Spleen (tissue), 7 donors: ENCODE measurements around the gene CGNL1.

ENCODE experiments used
- POLR2A ChIP-seq, 3 donors: fragments of 450-650 bp; IDR thresholded peaks; one replicate each; pipeline ENCODE4 v1.5.1; 2017; ENCODE audit warnings: antibody characterized with exemption in 3 of 3, mild to moderate bottlenecking in 1 of 3
- POLR2AphosphoS5 ChIP-seq, 3 donors: sonication (generic); formaldehyde crosslinking; IDR thresholded peaks; one replicate each; pipeline ENCODE4 v1.5.1; 2017; ENCODE audit warnings: antibody characterized with exemption in 3 of 3
- TF ChIP-seq, protein P1 (sequence below), 11 experiments: fragments of 200-600 bp in 7 of 11; fragments of 450-650 bp in 4 of 11; sonication (generic) in 4 of 11; IDR thresholded peaks in 8 of 11; conservative IDR thresholded peaks in 3 of 11; 1 replicate in 7 of 11; 2 replicates in 4 of 11; pipeline versions ENCODE4 v1.4.0 to v1.8.0; 2016 to 2021; ENCODE audit warnings: antibody characterized with exemption in 11 of 11, inconsistent platforms in 4 of 11, mild to moderate bottlenecking in 1 of 11
- donor health status: DM: no; HTN: no; CAD: no; lungs with moderate emphysema.
- donor health status: DM: no; HTN: no; CAD: no.
- donor health status: DM: no; HTN: no; CAD: no.

- TF ChIP-seq, protein P1, sequence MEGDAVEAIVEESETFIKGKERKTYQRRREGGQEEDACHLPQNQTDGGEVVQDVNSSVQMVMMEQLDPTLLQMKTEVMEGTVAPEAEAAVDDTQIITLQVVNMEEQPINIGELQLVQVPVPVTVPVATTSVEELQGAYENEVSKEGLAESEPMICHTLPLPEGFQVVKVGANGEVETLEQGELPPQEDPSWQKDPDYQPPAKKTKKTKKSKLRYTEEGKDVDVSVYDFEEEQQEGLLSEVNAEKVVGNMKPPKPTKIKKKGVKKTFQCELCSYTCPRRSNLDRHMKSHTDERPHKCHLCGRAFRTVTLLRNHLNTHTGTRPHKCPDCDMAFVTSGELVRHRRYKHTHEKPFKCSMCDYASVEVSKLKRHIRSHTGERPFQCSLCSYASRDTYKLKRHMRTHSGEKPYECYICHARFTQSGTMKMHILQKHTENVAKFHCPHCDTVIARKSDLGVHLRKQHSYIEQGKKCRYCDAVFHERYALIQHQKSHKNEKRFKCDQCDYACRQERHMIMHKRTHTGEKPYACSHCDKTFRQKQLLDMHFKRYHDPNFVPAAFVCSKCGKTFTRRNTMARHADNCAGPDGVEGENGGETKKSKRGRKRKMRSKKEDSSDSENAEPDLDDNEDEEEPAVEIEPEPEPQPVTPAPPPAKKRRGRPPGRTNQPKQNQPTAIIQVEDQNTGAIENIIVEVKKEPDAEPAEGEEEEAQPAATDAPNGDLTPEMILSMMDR (IDR thresholded peaks at IDR 0.05 in 8 of 11, conservative IDR thresholded peaks at IDR 0.05 in 3 of 11), result no peak
- TF ChIP-seq POLR2A (IDR thresholded peaks at IDR 0.05), result no peak
- TF ChIP-seq POLR2AphosphoS5 (IDR thresholded peaks at IDR 0.05), result no peak
These were observed 176.5 kb downstream of the CGNL1 start for GRCh38 chr15:57552678-57553334.
